NCI-H2171 (cell line): Measurements from ENCODE around the gene TREX2.

ENCODE experiments used
- DNase-seq: peaks from one replicate; lab custom pipeline; 2025; lab: John Stamatoyannopoulos, UW

The TREX2 gene

DNA sequence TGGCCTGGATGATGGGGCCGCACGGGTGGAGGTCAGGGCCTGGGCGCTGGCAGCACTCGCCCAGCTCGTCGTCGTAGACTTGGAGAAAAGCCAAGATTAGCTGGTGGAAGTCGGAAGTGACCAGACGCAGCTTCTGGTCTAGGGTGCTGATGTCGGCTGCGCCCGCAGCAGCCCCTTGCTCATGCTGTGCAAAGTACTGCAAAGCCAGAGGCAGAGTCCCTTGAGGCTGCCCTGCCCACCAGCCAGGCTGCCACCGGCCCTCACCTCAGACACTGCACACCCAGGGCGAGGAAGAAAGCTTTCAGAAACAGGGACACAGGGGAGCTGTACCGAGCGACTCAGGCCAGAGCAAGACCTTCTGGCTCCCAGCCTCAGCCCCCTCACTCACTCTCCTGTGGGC, 9.7 kb upstream of the TREX2 start:
- DNase-seq, result no peak

DNA sequence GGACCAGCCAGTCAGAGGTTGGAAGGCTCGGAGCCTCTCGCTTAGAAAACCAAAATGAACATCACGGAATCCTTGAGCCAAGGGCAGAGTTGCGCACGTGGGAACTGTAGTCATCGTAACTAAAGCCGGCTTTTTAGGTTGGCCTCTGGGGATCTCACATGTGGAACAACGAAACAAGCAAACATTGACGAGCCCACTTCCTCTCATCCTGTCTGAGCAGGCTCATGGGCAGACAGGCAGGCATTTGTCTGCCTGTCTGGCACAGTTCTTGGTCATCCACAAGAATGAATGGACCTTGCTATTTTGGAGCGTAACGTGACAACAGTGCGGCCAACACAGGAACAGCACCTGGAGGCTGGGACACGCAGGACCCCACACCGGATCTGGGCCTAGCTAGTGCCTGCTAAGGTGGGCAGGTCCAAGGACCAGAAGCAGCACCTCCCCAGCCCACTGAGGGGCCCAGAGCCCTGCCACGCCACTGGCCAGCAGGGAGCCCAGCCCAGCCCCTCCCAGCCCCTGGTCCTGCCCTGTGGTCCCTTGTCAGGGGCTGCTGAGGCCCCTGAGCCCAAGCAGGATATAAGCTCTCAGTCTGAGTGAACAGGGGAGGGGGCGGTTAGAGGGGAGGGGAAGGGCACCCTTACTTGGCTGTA, 9.2 kb upstream of the TREX2 start:
- DNase-seq, result no peak

DNA sequence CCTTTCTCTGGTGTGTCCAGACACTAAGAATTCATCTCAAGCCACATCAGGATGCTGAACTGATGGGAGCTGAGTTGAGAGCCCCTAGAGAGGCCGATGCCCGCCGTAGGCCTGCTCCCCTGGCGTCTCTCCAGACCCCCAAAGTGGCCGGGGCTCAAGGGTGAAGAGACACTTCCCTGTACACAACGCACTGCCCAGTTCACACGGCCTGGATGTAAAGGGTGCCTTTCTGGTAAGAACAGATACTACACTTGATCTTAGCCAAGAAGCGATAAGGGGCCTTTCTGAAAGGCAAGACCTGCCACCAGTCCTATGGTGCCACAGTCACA, 5.1 kb upstream of the TREX2 start:
- no peak for DNase-seq

DNA sequence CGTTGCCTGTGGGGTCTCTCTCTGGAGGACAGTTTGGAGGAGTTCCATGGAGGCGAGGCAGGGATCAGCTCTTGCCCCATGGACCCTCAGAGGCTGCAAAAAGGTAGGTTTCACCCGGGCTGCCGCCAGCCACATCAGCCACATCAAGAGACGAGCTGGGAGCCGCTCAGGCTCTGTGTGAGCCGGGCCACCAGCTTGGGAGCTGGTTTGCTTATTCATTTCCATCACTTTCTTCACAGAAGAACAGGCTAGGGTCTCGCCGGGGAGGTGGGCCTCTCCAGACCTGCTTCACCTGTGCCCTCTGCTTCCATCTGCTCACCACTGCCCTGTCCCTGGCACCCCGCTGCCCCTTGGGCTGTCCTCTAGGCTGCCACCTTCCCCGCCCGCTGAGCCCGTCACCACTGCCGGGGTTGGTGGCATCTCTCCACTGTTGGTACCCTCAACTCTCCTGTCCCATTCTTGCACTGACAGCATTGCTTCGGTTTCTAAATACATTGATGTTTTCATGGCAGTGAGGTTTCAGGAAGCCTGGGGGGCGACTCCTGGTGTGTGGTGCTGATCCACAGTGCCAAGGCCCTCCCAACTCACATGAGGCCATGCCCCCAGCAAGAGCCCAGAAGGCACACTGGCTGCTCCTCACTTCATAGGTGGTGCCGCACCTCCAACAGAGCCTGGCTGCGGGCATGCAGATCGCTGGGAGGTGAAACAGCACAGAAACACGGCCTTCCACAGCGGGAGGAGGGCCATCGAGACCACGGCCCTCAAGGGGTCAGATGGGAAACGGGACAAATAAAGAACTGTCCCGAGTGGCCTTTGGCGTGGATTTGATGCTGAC, 4.5 kb upstream of the TREX2 start:
- DNase-seq, result no peak

DNA sequence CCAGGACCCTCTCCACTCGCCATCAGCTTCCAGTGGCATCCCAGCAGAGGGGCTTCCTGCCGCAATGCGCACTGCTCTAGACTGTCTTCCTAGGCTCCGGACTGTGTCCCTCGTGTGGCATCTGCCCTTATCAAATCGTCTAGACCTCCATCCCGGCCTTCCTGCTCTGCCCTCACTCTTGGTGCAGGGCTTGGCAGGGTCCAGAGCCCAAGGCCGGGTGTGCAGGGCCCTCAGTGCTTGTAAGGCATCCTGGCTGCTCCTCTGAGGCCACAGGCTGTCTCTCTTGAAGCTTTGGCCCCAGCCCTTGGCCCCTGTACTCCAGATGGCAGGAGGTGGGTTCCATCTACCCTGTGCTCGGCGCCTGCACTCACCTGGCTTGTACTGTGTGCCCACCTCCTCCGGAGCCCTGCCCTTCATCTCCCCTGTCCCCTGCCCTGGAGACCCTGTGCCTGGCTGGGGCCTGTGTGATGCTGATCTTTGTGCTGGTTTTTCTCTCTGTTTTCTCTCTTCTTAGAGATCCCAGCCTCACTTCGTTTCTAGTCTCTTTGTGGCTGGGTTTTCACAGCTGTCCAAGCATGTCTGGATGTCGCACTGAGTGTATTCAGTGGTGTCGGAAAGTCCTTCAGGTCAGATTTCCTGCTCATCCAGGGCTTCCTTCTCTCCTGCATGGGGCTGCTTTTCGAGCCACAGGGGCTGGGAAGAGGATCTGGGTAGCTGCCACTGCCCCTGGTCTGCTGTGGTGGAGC, 3.7 kb upstream of the TREX2 start:
- no peak for DNase-seq

DNA sequence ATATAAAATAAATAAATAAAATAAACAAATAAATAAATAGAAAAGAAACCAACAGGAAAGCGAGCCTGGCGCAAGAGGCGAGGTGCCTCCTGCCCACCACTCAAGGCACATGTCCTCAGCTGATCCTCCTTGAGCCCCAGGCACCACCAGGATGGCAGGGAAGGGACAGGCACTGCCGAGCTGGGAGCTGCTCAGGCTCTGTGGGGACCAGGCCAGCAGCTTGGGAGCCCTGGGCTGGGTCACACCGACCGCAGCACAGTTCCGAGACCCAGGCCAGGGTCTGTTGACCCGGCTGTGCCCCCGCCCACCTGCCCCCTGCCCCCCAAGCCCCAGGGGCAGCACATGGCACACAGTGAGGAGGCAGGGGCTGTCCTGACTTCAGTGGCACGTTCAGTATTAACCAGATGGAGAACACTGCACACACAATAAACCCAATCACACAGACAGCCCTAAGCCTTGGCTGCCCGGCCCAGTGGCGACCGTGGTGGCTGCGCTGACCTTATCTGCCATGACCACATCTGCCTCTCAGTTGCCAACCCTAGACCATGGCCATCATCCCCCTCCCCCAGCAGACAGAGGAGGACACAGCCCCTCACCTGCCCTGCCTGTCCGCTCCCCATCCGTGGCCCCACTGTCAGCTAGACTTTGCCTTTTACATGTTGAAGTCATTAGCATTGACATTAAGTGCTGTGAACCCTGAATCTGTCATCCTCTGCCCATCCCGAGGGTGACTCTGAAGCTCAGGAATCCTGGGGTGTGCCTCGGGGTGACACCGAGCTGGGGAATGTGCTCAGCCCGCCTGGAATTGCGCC, 2.9 kb upstream of the TREX2 start:
- DNase-seq, result no peak

DNA sequence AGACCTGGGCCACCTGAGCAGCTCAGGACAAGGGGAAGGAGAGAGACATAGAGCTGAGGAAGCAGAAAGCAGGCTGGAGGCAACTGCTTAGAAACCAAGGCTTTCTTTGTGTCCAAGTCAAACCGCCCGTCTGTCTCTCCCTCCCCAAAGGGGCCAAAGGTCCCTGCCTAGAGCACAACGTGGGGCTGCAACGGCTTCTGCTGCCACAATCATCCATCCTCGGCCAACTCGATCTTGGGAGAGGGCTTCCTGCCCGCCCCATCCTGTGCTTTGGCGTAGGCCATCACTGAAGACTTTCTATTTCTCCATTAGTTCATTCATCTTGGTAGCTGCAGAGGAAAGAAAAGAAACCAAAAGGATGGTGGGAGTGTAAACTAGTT, 1.7 kb upstream of the TREX2 start:
- no peak for DNase-seq

DNA sequence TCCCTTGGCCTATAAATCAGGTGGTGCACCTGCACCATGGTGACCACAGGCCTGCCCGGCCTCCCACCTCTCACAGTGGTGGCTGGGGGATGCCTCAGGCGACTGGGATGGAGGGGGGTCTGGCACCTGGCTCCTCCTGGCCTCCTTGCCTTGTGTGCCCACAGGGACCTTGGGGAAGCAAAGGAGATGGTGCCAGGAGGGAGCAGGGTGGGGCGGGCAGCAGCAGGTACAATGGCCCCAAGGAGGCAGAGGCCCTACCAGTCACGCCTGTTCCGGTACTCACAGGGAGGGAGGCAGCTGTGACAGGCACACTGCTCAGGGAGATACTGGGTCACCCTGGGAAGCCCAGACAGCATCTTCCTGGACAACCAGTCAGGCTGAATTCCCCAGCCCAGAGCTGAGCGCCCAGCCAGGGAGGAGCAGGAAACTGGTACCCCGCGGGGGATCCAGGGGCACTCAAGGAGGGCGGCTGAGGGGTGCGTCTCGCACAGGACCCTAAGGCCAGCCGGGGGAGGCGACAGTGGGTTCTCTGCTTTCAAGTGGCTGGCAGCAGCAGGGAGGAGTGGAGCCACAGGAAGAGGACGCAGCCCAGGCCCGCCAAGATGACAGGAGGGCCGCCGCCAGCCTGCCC, 1.2 kb upstream of the TREX2 start:
- DNase-seq, result no peak

DNA sequence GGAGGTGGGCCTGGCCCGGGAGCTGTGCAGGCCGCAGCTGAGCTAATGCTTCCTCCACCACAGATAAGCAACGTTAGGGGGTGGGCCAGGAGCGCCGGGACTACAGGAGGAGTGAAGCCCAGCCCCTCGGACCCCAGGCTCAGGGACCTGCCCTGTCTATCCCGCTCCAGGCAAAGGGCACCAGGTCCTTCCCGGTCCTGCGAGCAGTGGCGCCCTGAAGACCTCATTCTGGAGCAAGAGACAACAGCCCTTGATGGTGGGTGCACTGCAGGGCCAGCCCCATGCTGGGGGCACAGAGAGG, 730 bp upstream of the TREX2 start:
- no peak for DNase-seq

DNA sequence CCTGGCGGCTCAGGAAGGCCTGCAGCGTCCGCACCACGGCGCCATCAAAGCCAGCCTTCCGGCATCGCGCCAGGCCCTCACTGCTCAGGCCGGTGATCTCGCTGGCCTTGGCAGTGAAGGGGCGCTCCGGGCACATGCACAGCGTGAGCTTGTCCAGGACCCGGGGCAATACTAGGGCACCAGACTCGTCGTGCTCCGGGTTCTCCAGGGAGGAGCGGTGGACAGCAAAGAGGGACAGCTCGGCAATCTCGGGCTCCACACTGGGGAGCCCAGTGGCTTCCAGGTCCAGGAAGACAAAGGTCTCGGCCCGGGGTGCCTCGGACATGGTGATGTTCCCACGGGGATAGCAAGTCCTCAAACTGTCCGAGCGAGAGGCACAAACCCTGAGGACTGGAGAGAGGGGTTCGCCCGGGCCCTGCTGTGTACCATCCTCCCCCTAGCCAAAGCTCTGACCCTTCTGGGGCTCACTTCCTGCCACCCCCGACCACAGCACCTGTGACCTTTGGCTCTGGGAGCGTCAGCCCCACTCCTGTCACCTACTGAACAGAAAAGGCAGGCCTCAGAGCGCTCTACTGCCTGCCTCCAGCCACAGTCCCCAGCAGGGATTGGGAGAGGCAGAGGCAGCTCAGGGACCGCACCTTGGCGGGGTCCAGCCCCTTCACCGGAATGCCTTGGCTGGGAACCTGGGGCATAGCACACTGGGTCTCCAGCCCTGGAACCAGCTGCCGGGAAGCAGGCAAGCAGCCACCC, 575 bp downstream of the TREX2 start:
- DNase-seq, result no peak

DNA sequence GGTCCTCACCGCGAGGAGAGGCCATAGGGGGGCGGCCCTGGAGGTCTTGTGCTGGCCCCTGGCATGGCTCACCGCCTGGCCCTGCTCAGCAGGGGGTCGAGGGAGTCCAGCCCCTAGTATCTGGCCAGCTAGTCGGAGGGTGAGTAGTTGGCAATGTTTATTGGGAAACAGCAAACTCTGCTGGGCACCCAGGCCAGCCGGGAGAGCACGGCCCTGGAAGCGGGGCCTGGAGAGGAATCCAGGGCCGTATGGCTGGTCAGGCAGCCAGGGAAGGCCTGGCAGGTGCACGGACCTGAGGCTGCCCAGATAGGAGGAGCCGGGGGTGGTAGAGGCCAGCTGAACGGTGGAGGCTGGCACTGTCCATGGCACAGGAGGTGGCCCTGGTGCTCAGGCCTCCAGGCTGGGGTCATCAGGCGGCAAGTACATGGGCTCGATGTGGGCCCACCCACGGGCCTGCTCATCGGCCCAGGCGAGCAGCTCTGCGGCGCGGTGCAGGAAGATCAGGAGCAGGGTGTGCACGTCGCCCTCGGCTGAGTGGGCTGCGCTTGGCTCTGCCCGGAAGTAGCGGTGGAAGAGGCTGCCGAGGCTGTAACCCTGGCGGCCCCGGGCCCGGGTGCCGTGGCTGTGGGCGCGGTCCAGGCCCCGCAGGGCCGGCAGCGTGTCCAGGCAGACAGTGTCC, 1.4 kb downstream of the TREX2 start:
- no peak for DNase-seq

DNA sequence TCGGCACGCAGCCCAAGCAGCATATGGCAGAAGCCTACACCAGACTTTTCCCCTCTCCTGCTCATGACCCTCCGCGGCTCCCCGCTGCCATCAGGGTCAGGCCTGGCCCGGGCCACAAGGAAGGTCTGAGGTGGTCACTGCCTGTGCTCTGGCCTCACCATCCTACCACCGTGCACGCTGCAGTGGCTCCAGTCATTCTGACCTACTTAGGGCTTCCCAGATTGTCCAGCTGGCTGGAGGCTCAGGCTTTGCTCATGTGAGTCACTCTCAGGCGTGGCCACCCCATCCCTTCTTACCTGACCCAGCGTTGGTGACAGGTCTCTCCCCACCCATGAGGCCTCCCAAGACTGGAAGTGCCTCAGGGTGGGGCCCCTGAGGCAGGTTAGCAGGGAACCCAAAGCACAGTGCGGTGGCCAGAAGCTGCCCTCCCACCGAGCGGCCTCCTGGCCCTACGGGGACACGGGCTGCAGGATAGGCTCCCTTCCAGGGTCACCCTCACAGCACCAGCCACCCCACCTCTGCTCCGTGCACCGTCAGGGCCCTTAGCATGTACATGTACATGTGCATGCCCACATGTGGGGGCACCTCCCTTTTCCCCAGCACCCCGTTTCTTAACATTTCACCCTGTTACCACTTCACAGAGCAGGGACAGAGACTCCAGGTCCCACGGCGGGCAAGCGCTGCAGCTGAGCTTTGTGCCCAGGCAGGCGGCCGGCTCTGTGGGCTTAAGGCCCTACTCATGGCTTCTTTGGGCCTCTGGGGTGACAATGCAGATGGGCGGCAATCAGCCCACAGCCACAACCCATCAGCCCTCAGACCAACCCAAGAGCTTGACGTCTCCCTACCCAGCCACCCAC, 2.2 kb downstream of the TREX2 start:
- DNase-seq, result no peak

DNA sequence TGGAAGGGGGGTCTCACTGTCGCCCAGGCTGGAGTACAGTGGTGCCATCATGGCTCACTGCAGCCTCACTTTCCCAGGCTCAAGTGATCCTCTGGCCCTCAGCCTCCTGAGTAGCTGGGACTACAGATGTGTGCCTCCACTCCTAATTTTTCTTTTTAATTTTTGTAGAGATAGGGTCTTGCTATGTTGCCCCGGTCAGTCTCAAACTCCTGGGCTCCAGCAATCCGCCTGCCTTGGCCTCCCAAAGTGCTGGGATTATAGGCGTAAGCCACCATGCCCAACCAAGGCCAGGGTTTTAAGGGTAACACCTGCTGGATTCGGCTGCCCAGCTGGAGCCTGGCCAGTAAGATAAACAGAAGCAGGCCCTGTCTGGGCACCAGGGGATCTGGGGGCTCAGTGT, 3.4 kb downstream of the TREX2 start:
- no peak for DNase-seq

DNA sequence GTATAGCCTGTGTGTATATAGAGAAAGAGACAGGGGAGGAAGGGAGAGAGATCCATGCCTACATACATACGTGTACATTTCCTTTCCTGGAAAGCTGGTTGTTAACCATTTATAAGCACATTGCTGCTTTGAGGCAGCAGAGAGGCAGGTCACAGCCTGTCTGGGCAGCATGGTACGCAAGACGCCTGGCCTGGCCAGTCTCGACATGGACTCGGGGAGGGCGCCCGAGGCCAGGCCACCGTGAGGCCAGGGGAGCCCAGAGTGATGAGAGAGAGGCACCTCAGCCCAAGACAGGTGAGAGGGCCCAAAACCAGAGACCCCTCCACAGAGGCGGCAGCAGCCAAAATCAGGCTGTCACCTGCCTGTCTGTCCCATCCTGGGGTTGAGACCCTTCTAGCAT, 3.9 kb downstream of the TREX2 start:
- DNase-seq, result no peak

DNA sequence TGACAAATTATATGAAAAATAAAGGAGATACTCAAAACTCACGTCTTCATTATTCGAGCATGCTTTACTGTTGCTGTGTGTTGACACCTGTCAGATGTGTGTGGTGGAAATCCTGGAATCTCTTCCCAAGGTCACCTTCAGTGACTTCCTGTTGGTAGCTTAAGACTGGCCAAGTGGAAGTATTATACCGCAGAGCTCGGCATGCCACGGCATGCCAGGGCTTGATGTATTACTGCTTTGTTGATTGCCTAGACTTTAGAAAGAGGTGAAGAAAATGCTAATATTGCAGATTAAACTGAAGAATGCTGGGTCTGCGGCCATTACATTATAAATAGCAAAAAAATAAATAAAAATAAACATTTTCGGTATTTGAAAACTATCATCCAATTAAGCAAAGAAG, 4.6 kb downstream of the TREX2 start:
- DNase-seq, result no peak

DNA sequence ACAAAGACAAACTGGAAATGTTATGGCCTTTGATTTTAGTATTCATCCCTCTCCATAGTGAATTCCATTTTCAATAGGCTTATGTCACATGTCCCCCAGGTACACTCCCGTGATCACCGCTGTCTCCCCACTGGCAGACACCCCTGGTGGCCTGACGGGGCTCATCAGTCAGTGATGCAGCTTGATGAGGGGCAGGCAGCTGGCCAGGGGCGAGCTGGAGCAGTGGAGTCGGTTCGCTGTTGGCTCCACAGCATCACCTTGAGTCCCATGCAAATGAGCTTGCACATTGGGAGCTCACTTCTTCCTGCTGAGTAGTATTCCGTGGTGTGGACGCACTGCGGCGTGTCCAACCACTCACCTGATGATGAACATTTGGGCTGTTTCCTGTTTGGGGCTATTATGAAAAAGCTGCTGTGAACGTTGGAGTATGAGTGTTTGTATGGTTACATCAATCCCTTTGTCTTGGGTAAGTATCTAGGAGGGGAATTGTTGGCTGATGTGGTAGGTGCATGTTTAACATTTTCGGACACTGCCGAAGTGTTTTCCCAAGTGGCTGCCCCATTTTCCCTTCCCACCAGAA, 5.2 kb downstream of the TREX2 start:
- no peak for DNase-seq

DNA sequence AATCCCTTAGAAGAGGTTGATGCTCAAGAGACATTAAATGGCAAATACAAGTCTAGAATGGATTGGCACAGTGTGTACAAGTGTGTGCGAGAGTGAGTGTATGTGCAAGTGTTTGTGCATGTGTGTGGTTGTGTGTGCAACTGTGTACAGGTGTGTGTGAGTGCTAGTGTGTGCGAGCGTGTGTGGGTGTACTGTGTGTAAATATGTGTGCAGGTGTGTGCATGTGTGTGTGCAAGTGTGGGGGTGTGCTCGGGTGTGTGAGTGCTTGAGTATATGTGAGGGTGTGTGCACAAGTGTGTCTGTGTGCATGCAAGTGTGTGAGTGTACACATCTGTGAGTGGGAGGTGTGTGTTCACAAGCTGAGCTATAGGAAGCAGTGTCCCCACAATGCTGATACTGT, 5.9 kb downstream of the TREX2 start:
- DNase-seq, result no peak

DNA sequence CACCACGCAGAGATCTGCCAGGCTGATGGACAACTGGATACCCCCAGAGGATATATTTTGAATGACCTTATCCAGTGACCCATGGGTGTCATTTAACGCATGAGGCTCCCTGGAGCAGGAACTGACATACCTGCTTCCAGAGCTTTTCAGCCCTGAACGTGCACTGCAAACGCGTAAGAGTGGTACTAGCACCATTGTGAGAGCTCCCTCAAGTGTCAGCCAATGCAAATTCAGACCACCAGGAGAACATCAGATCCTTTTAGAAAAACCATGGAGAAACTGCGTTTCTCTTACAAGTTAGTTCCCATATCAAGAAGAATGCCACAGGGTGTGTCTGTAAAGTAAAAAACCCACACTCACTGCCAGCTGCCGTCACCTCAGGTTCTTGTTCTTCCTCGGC, 7.3 kb downstream of the TREX2 start:
- DNase-seq, result no peak

DNA sequence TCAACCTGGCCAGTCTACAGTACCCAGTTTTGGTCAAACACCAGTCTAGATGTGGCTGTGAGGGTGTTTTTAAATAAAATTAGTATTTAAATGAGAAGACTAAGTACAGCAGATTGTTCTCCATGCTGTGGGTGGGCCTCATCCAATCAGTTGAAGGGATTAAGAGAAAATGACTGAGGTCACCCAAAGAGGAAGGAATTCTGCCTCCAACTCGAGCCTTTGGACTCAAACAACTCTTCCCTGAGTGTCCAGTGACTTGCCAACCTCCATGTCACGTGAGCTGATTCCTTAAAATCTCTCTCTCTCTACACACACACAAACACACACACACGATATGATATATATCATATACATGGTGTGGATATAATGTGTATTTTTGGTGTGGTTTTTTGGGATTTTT, 10.0 kb downstream of the TREX2 start:
- no peak for DNase-seq

DNA sequence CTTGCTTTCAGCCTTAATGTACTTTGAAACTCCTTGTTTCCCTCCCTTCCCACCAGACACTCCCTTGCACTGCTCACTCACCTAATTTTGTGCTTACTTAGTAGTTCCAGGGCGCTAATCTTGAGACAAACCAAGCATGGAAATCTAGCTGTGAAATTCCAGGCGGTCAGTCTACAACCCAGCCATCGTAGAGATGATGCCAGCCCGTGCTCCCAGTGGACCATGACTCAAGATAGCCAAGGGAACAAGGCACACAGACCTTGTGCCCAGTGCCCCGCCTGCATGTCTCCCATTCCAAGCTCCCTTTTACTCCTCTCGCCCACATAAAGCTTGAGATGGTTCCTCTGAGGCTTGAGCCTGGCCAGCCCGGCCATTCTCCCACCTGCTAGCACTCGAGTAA, 11.1 kb downstream of the TREX2 start:
- DNase-seq, result no peak
